Lower lobe of right lung (tissue), 2 donors: Measurements from ENCODE around the gene ZNF324B. TPM values are rescaled to one million over a fixed set of nuclear protein-coding genes. Genes with fewer than 3 reads are reported as not detected.
"Not testable (repeated sequence)": the region's sequence is repeated elsewhere in the genome, so short reads cannot be mapped to it uniquely, and the experiment has no call there.

Source experiments
- ATAC-seq, 2 donors: fragments of 200-7000 bp; cut with Tn5 transposase; one replicate each; pipeline ENCODE4 v1.9.1; 2020 to 2022; ENCODE audit warnings: mild to moderate bottlenecking in 2 of 2, moderate library complexity in 2 of 2
- DNase-seq: peaks from one replicate; pipeline ENCODE4 v3.0.0-alpha.2; 2020
- H3K27ac ChIP-seq: fragments of 200-600 bp; one replicate; pipeline ENCODE4 v1.8.0; 2022
- H3K27me3 ChIP-seq: fragments of 200-600 bp; one replicate; pipeline ENCODE4 v1.8.0; 2022; ENCODE audit warnings: low read depth
- H3K36me3 ChIP-seq: fragments of 200-600 bp; one replicate; pipeline ENCODE4 v1.8.0; 2022; ENCODE audit warnings: mild to moderate bottlenecking
- H3K4me1 ChIP-seq: fragments of 200-600 bp; one replicate; pipeline ENCODE4 v1.8.0; 2022
- H3K4me3 ChIP-seq: fragments of 200-600 bp; one replicate; pipeline ENCODE4 v1.8.0; 2022; ENCODE audit warnings: mild to moderate bottlenecking
- H3K9me3 ChIP-seq: fragments of 200-600 bp; one replicate; pipeline ENCODE4 v1.8.0; 2022
- CTCF ChIP-seq: fragments of 200-600 bp; IDR thresholded peaks from one replicate; pipeline ENCODE4 v1.8.0; 2022; ENCODE audit warnings: antibody characterized with exemption, mild to moderate bottlenecking
- intact Hi-C: fragments of 100-400 bp; cut with DNase I; formaldehyde crosslinking; loops from one replicate; pipeline ENCODE4 v1.11.0; 2022
- long read RNA-seq: library from polyadenylated mRNA; unstranded; transcript quantifications from one replicate; pipeline ENCODE4 v2.0.0, GENCODE V29; 2021
- total RNA-seq: library from RNA; stranded (reverse); fragmentation: NEBNext Ultra II Directional; extraction: Animal tissue kit (Norgen Biotek cat#: 25700); gene quantifications from one replicate; pipeline ENCODE4 v1.2.1, GENCODE V29; 2021
- donor health status: DM: no; HTN: yes; CAD: no; lungs with severe emphysema.

Gene ZNF324B
- total RNA-seq, result 8.3 TPM
- long read RNA-seq, partial matches to known transcripts, result 0 of 6 reads
- long read RNA-seq, other reads (novel, unspliced or antisense), result 1 of 6 reads

DNA sequence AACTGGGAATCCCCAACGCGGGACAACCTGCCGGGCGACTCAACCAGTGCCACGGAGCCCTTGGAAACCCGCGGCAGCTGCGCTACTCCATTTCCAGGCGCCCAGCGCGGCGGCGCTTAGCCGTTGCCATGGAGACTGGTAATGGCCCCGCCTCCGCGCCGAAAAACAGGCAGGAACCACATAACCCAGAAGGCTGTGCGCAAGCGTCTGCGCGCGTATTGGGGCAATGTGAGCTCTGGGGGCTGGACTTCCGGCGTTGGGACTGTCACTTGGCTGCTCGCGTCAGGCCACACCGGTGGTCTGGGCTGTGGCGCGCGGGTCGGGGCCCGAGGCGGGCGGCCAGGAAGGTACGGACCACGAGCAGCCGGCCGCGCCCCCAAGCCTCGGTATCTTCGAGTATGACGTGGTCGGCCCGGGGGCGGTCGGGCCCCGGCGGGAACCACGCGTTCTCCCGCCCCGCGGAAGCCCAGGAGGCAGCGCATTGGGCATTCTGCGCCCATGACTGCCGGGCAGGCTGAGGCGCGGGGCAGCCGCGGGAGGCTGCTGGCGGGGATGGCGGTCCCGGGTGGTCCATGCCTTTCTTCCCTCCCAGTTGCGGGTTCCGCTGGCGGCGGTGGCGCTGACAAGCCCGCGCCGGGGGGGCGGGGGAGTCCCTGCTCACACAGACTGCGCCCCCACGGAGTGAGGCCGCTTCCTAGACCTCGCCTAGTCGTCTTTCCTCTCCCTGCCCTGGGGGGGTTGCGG, at the start of gene ZNF324B:
TSS of gene ZNF324B (plus strand) at position 265 of the 744 bp plus-strand sequence. CDS start 2,080 bp downstream, outside the sequence.
- peak within 1 kb of the TSS; percentile 98 for H3K4me3 ChIP-seq
- DNase-seq, result peak; percentile 98
- TF ChIP-seq CTCF, result no peak
- peaks cover 8% of the 10 kb centered on the region for H3K27me3 ChIP-seq
- H3K36me3 ChIP-seq, result peaks cover 6% of the 10 kb centered on the region
- peak; percentile 98 to 99 for ATAC-seq
- H3K9me3 ChIP-seq, result no peaks in the 10 kb centered on the region
- H3K4me1 ChIP-seq, result peaks cover 7% of the 10 kb centered on the region
- peak within 1 kb of the TSS; percentile 83 for H3K27ac ChIP-seq
- intact Hi-C loops, result no loop called here

DNA sequence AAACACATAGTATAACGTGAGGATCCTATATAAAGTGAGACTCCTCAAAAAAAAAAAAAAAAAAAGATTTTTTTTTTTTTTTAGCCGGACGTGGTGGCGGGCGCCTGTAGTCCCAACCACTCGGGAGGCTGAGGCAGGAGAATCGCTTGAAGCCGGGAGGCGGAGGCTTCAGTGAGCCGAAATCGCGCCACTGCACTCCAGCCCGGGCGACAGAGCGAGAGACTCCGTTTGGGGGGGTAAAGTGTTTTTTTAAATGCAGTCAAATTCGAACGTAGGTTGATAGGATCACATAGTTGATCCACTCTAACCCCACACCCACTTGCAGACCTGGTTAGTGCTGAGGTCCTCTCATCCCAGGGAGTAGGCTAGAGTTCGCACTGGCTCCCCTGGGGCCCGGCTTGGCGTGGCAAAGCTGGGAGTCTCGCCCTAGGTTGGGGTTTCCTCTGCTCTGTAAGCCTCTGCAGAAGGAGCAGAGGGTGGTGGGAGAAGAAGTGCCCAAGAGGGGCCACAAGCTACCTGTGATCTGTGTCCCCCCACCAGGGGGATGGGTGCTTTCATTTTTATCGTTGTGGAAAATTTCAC, 49.5 kb upstream of the ZNF324B start:
- Histone ChIP-seq H3K36me3 (no peaks in the 10 kb centered on the region), H3K4me1 (peaks cover 21% of the 10 kb centered on the region), H3K4me3 (peak overlapping the region; percentile 71), H3K27me3 (peaks cover 9% of the 10 kb centered on the region), H3K9me3 (no peaks in the 10 kb centered on the region), H3K27ac (peak overlapping the region; percentile 82)
- no peak for ATAC-seq
- DNase-seq, result no peak
- intact Hi-C loops, result no loop called here
- TF ChIP-seq CTCF, result no peak

GRCh38 chr19:58403920-58404478, 47.4 kb upstream of the ZNF324B start:
- H3K36me3 ChIP-seq, H3K27me3 ChIP-seq, H3K27ac ChIP-seq, H3K4me3 ChIP-seq, ATAC-seq, H3K9me3 ChIP-seq, intact Hi-C loops, DNase-seq: not testable (repeated sequence)
- peaks cover 33% of the 10 kb centered on the region for H3K4me1 ChIP-seq

DNA sequence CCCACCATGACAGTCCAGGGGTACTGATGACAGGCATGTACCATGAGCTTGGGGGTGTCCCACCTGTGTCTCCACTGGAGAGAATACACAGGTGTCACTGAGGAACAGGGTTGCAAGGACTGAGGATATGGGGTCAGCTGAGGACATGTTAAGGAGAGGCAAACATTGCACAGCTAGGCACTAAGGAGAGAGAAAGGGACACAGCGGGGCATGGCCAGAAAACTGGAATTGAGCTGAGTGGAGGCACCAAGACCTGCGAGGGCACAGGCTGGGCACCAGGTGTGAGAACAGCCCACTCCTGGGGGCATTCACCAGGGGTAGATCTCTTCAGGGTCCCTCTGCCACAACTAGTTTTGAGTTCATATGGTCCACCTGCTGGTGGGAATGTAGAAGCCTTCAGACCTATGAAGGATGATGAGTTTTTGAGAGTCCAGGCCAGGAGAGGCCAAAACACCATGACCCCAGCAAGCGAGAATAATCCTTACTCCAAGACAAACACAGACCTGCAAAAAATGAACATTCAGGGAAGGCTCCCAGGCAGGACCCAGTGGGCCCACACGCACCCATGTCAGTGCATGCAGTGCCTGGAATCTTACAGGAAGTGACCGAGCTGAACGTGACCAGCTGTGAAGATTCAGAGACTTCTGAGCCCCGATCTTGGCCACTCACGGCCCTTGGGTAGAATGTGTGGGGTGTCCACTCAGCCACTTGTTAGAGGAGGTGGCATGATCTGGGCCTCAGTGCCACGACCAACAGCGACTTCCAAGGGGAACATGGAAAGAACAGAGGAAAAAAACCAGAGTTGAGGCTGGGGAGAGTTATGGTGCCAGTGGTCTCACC, 44.4 kb upstream of the ZNF324B start:
- no peaks in the 10 kb centered on the region for H3K9me3 ChIP-seq
- H3K27ac ChIP-seq, result peak overlapping the region; percentile 89
- intact Hi-C loops, result no loop called here
- peaks cover 31% of the 10 kb centered on the region for H3K4me1 ChIP-seq
- no peaks in the 10 kb centered on the region for H3K27me3 ChIP-seq
- no peaks in the 10 kb centered on the region for H3K36me3 ChIP-seq
- H3K4me3 ChIP-seq, result peak overlapping the region; percentile 90
- peak; percentile 12 for TF ChIP-seq CTCF
- ATAC-seq (no peak), DNase-seq (no peak)

DNA sequence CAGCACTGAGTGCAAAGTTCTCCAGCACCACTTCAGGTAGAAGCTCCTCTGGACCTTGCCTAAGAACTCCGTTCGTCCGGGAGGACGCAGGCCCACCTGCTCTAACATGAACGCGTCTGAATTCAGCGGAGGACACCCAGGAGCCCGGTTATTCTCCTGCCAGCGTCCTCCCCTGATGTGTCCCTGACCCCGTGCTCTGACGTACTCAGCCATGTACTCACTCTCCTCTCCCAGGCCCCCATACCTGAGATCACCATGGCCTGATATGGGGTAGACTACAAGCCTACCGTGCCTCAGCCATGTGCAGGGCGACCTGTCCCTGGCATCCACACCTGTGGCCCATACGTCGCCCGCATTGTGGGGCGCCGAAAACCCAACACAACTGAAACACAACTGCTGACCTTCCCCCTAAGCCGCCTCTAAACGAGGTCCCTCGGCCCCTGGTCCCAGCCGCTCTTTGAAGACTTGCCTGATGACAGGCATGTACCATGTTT, 43.7 kb upstream of the ZNF324B start:
- Histone ChIP-seq H3K4me1 (peaks cover 28% of the 10 kb centered on the region), H3K27ac (peak overlapping the region; percentile 89), H3K4me3 (peak overlapping the region; percentile 90), H3K36me3 (no peaks in the 10 kb centered on the region), H3K9me3 (no peaks in the 10 kb centered on the region), H3K27me3 (no peaks in the 10 kb centered on the region)
- DNase-seq (no peak), ATAC-seq (peak; percentile 16 to 21)
- TF ChIP-seq CTCF, result no peak
- intact Hi-C loops, result no loop called here
